Neural cell (in vitro differentiated cells): ENCODE measurements around the gene EML4. TPM values are rescaled to one million over a fixed set of nuclear protein-coding genes. Genes with fewer than 3 reads are reported as not detected.

Experiments
- H2AFZ ChIP-seq: fragments of 200-600, 300-800 bp; sonication (generic), shearing (Covaris generic); 2 replicates; pipeline ENCODE4 v1.6.0; 2014; ENCODE audit warnings: low read depth, mild to moderate bottlenecking, antibody characterized with exemption, low read length, moderate library complexity
- H3F3A ChIP-seq: fragments of 200-600 bp; shearing (Covaris generic); 2 replicates; pipeline ENCODE4 v1.6.1; 2016; ENCODE audit warnings: mild to moderate bottlenecking, moderate library complexity, mixed read lengths, antibody characterized with exemption, low read length; ENCODE audit not compliant: insufficient read depth, poor library complexity, severe bottlenecking
- H3K27ac ChIP-seq: fragments of 200-600, 300-800 bp; sonication (generic), shearing (Covaris generic); 2 replicates; pipeline ENCODE4 v1.5.1; 2014; ENCODE audit warnings: mild to moderate bottlenecking, low read length, moderate library complexity
- H3K27me3 ChIP-seq: fragments of 300-800, 200-600 bp; sonication (generic), shearing (Covaris generic); 2 replicates; pipeline ENCODE4 v1.6.0; 2014; ENCODE audit warnings: mild to moderate bottlenecking, low read depth, low read length, moderate library complexity; ENCODE audit not compliant: insufficient read depth
- H3K36me3 ChIP-seq: fragments of 300-800, 200-600 bp; sonication (generic), shearing (Covaris generic); 2 replicates; pipeline ENCODE4 v1.5.1; 2014; ENCODE audit warnings: mild to moderate bottlenecking, antibody characterized with exemption, low read length, moderate library complexity; ENCODE audit not compliant: insufficient read depth
- H3K4me2 ChIP-seq: fragments of 300-800, 200-600 bp; sonication (generic), shearing (Covaris generic); 2 replicates; pipeline ENCODE4 v1.6.0; 2014; ENCODE audit warnings: mild to moderate bottlenecking, low read length
- H3K4me3 ChIP-seq: fragments of 300-800, 200-600 bp; sonication (generic), shearing (Covaris generic); 2 replicates; pipeline ENCODE4 v1.5.1; 2014; ENCODE audit warnings: mild to moderate bottlenecking, low read length, moderate library complexity
- H3K79me2 ChIP-seq: fragments of 200-600 bp; shearing (Covaris generic); replicated peaks from 2 replicates; pipeline ENCODE4 v1.6.0; 2014; ENCODE audit warnings: mild to moderate bottlenecking, low read length, moderate library complexity; ENCODE audit not compliant: insufficient read depth
- H3K9ac ChIP-seq: fragments of 300-800, 200-600 bp; sonication (generic), shearing (Covaris generic); 2 replicates; pipeline ENCODE4 v1.6.1; 2016; ENCODE audit warnings: mild to moderate bottlenecking, low read length, mixed read lengths
- H3K9me2 ChIP-seq: fragments of 200-600 bp; shearing (Covaris generic); 2 replicates; pipeline ENCODE4 v1.6.1; 2016; ENCODE audit warnings: mild to moderate bottlenecking, low read length, mixed read lengths; ENCODE audit not compliant: insufficient read depth
- H3K9me3 ChIP-seq: fragments of 200-600, 300-800 bp; sonication (generic), shearing (Covaris generic); 2 replicates; pipeline ENCODE4 v1.6.1; 2016; ENCODE audit warnings: mild to moderate bottlenecking, mixed run types, low read length, moderate library complexity, mixed read lengths
- H4K20me1 ChIP-seq: fragments of 200-600 bp; shearing (Covaris generic); 2 replicates; pipeline ENCODE4 v1.6.1; 2016; ENCODE audit warnings: mild to moderate bottlenecking, mixed run types; ENCODE audit not compliant: insufficient read depth
- EP300 ChIP-seq: fragments of 450-650 bp; conservative IDR thresholded peaks from 2 replicates; pipeline ENCODE4 v1.6.1; 2014; ENCODE audit warnings: antibody characterized with exemption, mild to moderate bottlenecking, moderate library complexity; ENCODE audit not compliant: poor library complexity, severe bottlenecking
- EZH2 ChIP-seq: fragments of 200-600, 300-800 bp; shearing (Covaris generic), sonication (generic); IDR thresholded peaks from 2 replicates; pipeline ENCODE4 v1.6.1; 2014; ENCODE audit warnings: antibody characterized with exemption, low read length, borderline replicate concordance, mild to moderate bottlenecking; ENCODE audit not compliant: insufficient read depth, poor library complexity, severe bottlenecking
- MXI1 ChIP-seq: fragments of 450-650 bp; conservative IDR thresholded peaks from 2 replicates; pipeline ENCODE4 v1.6.1; 2014; ENCODE audit warnings: antibody characterized with exemption, mild to moderate bottlenecking; ENCODE audit not compliant: poor library complexity, severe bottlenecking
- POLR2AphosphoS5 ChIP-seq: IDR thresholded peaks from 2 replicates; pipeline ENCODE4 v1.6.1; 2012
- RAD21 ChIP-seq: fragments of 450-650 bp; conservative IDR thresholded peaks from 2 replicates; pipeline ENCODE4 v1.6.1; 2014; ENCODE audit warnings: antibody characterized with exemption, mild to moderate bottlenecking, moderate library complexity
- SMC3 ChIP-seq: fragments of 450-650 bp; conservative IDR thresholded peaks from 2 replicates; pipeline ENCODE4 v1.6.1; 2014; ENCODE audit warnings: antibody characterized with exemption, mild to moderate bottlenecking, moderate library complexity; ENCODE audit not compliant: poor library complexity
- TAF1 ChIP-seq: IDR thresholded peaks from 2 replicates; pipeline ENCODE4 v1.6.1; 2012; ENCODE audit warnings: low read depth
- polyA plus RNA-seq: library from polyadenylated mRNA; depleted of rRNA; stranded (reverse); fragments of >200 nt; gene quantifications from 2 replicates; pipeline ENCODE4 v1.2.3, GENCODE V29; 2014
- TF ChIP-seq, protein P1 (sequence below): fragments of 450-650 bp; IDR thresholded peaks from 2 replicates; pipeline ENCODE4 v1.5.1; 2014; ENCODE audit warnings: antibody characterized with exemption, mild to moderate bottlenecking, moderate library complexity; ENCODE audit not compliant: poor library complexity, severe bottlenecking
- TF ChIP-seq, protein P2 (sequence below): IDR thresholded peaks from 2 replicates; pipeline ENCODE4 v1.6.1; 2012; ENCODE audit warnings: borderline replicate concordance

Gene EML4
- polyA plus RNA-seq, 1 donor from 2014 or later, result 33.9 TPM

DNA sequence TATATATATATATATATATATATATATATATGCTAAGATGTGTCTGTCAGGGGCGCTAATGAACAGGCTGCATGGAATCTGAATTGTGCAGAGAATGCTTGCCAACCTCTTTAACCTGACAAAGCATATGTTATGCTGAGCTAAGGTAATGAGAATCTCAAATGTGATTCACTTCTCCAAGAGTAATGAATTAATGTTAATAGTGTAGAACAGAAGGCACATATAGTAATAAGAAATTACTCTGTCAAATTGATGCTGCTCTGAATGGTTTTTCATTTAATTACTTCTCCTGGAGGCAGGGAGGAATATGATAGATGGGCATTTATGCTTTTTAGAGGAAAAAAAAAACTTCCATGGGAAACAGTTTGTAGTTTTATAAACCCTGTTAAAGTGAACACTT is 156.5 kb downstream of the EML4 start:
- H3K9me3 ChIP-seq, result no peaks in the 10 kb centered on the region
- no peaks in the 10 kb centered on the region for H3K27me3 ChIP-seq
- H3K36me3 ChIP-seq, result no peaks in the 10 kb centered on the region
- H4K20me1 ChIP-seq, result no peaks in the 10 kb centered on the region
- H3K27ac ChIP-seq, result no peak overlapping the region
- no peak for TF ChIP-seq TAF1
- TF ChIP-seq, protein P1, sequence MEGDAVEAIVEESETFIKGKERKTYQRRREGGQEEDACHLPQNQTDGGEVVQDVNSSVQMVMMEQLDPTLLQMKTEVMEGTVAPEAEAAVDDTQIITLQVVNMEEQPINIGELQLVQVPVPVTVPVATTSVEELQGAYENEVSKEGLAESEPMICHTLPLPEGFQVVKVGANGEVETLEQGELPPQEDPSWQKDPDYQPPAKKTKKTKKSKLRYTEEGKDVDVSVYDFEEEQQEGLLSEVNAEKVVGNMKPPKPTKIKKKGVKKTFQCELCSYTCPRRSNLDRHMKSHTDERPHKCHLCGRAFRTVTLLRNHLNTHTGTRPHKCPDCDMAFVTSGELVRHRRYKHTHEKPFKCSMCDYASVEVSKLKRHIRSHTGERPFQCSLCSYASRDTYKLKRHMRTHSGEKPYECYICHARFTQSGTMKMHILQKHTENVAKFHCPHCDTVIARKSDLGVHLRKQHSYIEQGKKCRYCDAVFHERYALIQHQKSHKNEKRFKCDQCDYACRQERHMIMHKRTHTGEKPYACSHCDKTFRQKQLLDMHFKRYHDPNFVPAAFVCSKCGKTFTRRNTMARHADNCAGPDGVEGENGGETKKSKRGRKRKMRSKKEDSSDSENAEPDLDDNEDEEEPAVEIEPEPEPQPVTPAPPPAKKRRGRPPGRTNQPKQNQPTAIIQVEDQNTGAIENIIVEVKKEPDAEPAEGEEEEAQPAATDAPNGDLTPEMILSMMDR, result no peak
- no peak for TF ChIP-seq POLR2AphosphoS5
- H2AFZ ChIP-seq, result no peak overlapping the region
- no peak overlapping the region for H3K4me2 ChIP-seq
- no peaks in the 10 kb centered on the region for H3F3A ChIP-seq
- no peaks in the 10 kb centered on the region for H3K9me2 ChIP-seq
- H3K9ac ChIP-seq, result no peak overlapping the region
- no peaks in the 10 kb centered on the region for H3K79me2 ChIP-seq
- no peak overlapping the region for H3K4me3 ChIP-seq

DNA sequence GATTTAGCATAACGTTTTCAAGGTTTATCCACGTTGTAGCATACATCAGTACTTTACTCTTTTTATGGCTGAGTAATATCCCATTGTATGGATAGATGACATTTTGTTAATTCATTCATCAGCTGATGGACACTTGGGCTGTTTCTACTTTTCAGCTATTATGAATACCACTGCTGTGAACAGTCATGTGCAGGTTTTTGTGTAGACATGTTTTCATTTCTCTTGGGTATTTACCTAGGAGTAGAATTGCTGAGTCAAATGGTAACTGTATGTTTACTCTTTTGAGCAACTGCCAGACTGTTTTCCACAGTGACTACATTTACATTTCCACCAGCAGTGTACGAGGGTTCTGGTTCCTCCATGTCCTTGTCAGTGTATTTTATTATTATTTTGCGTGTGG is 158.0 kb downstream of the EML4 start:
- Histone ChIP-seq H3K36me3 (no peaks in the 10 kb centered on the region), H3K79me2 (no peaks in the 10 kb centered on the region), H3K27me3 (no peaks in the 10 kb centered on the region), H3K9ac (no peak overlapping the region), H3K9me2 (no peaks in the 10 kb centered on the region), H4K20me1 (no peaks in the 10 kb centered on the region), H3F3A (no peaks in the 10 kb centered on the region), H2AFZ (no peak overlapping the region), H3K4me3 (no peak overlapping the region), H3K9me3 (no peaks in the 10 kb centered on the region), H3K4me2 (no peak overlapping the region), H3K27ac (no peak overlapping the region)
- TF ChIP-seq EP300, result no peak
- TF ChIP-seq EZH2, result no peak
- no peak for TF ChIP-seq TAF1
- no peak for TF ChIP-seq POLR2AphosphoS5
- no peak for TF ChIP-seq RAD21
- TF ChIP-seq, protein P2, sequence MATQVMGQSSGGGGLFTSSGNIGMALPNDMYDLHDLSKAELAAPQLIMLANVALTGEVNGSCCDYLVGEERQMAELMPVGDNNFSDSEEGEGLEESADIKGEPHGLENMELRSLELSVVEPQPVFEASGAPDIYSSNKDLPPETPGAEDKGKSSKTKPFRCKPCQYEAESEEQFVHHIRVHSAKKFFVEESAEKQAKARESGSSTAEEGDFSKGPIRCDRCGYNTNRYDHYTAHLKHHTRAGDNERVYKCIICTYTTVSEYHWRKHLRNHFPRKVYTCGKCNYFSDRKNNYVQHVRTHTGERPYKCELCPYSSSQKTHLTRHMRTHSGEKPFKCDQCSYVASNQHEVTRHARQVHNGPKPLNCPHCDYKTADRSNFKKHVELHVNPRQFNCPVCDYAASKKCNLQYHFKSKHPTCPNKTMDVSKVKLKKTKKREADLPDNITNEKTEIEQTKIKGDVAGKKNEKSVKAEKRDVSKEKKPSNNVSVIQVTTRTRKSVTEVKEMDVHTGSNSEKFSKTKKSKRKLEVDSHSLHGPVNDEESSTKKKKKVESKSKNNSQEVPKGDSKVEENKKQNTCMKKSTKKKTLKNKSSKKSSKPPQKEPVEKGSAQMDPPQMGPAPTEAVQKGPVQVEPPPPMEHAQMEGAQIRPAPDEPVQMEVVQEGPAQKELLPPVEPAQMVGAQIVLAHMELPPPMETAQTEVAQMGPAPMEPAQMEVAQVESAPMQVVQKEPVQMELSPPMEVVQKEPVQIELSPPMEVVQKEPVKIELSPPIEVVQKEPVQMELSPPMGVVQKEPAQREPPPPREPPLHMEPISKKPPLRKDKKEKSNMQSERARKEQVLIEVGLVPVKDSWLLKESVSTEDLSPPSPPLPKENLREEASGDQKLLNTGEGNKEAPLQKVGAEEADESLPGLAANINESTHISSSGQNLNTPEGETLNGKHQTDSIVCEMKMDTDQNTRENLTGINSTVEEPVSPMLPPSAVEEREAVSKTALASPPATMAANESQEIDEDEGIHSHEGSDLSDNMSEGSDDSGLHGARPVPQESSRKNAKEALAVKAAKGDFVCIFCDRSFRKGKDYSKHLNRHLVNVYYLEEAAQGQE, result no peak
- TF ChIP-seq SMC3, result no peak
- TF ChIP-seq, protein P1, result no peak
- no peak for TF ChIP-seq MXI1
